Heart right ventricle (tissue), 16 donors: Measurements from ENCODE around the gene HOTAIR. TPM values are rescaled to one million over a fixed set of nuclear protein-coding genes. Genes with fewer than 3 reads are reported as not detected.

ENCODE experiments used
- ATAC-seq, 8 donors: fragments of 200-7000 bp; cut with Tn5 transposase; one replicate each; pipeline ENCODE4 v1.9.1; 2020; ENCODE audit warnings: mild to moderate bottlenecking in 8 of 8, moderate library complexity in 8 of 8, moderate number of reproducible peaks in 1 of 8
- DNase-seq, 2 donors: peaks; one replicate each; pipeline ENCODE4 v3.0.0-alpha.2; 2020
- H3K27ac ChIP-seq, 10 donors: fragments of 200-600 bp; sonication (generic) in 2 of 10; one replicate each; pipeline versions ENCODE4 v1.5.0 to v1.8.0; 2020 to 2022; ENCODE audit warnings: mild to moderate bottlenecking in 3 of 10
- H3K27me3 ChIP-seq, 7 donors: fragments of 200-600 bp; one replicate each; pipeline ENCODE4 v1.8.0; 2021 to 2022; ENCODE audit warnings: mild to moderate bottlenecking in 2 of 7
- H3K36me3 ChIP-seq, 9 donors: fragments of 200-600 bp; sonication (generic) in 1 of 9; one replicate each; pipeline versions ENCODE4 v1.5.0 to v1.8.0; 2020 to 2022; ENCODE audit warnings: mild to moderate bottlenecking in 2 of 9
- H3K4me1 ChIP-seq, 9 donors: fragments of 200-600 bp; sonication (generic) in 1 of 9; one replicate each; pipeline versions ENCODE4 v1.5.0 to v1.8.0; 2020 to 2022; ENCODE audit warnings: mild to moderate bottlenecking in 4 of 9
- H3K4me3 ChIP-seq, 10 donors: fragments of 200-600 bp; sonication (generic) in 2 of 10; one replicate each; pipeline versions ENCODE4 v1.5.0 to v1.8.0; 2020 to 2022; ENCODE audit warnings: mild to moderate bottlenecking in 7 of 10, moderate library complexity in 2 of 10
- H3K9me3 ChIP-seq, 11 donors: fragments of 200-600 bp in 10 of 11; sonication (generic) in 2 of 11; one replicate each; pipeline versions ENCODE4 v1.5.0 to v1.8.0; 2013 to 2022; ENCODE audit warnings: mild to moderate bottlenecking in 2 of 11, control low read depth in 1 of 11, moderate library complexity in 1 of 11
- WGBS, 2 donors: extraction: QIAGEN DNeasy Blood & Tissue Kit; methylation state at CpG; one replicate each; pipeline ENCODE4 v1.1.7; 2013; ENCODE audit warnings: inconsistent platforms in 1 of 2; 5-methylcytosine and 5-hydroxymethylcytosine counted together
- intact Hi-C, 10 donors: fragments of 100-400 bp; cut with DNase I; formaldehyde crosslinking; loops; one replicate each; pipeline versions ENCODE4 v1.11.1 to v1.14.2; 2022
- polyA plus RNA-seq, 2 donors: library from polyadenylated mRNA; stranded (reverse); fragments of 200-250 nt; gene quantifications; one replicate each; pipeline ENCODE4 v1.2.3, GENCODE V29; 2013
- total RNA-seq, 10 donors: library from RNA; stranded (reverse); fragmentation: NEBNext Ultra II Directional in 3 of 10; extraction: Animal tissue kit (Norgen Biotek cat#: 25700) in 3 of 10; gene quantifications; one replicate each; pipeline versions ENCODE4 v1.2.1 to v1.2.4, GENCODE V29; 2021 to 2023
- TF ChIP-seq, protein P1 (sequence below), 9 donors: fragments of 200-600 bp; sonication (generic) in 2 of 9; IDR thresholded peaks; one replicate each; pipeline versions ENCODE4 v1.5.0 to v1.8.0; 2021 to 2022; ENCODE audit warnings: antibody characterized with exemption in 9 of 9, mild to moderate bottlenecking in 5 of 9, moderate library complexity in 1 of 9
- donor health status: Arrhythmogenic right ventricular cardiomyopathy.
- donor health status: ischemic (EF 13 %, LVEDD 7.1; RV severe dilation, severe dysfunction).
- donor health status: healthy with polysubstance abuse.
- donor health status: DM: no; HTN: yes; CAD: no.
- donor health status: DM: no; HTN: no; CAD: no.
- donor health status: ischemic (EF 25% LVEDD 6.9; RV normal size, moderate dysfunction).
- donor health status: ischemic (EF 25% LVEDD 5.7; RV mildly dilated, moderate dysfunction).
- donor health status: healthy.
- donor health status: DM: yes; HTN: yes; CAD: no.
- donor health status: Ischemic cardiomyopathy.
- donor health status: ischemic (EF 35%, LVEDD 5.7; RV mildly dilated, moderate dysfunction).
- donor health status: nonischemic (EF 11% LVEDD 7.7; RV severe dilation, severe dysfunction).
- donor health status: DM: yes; HTN: yes; CAD: no.
- donor health status: PGD.
- donor health status: ischemic (EF 29% LVEDD 5.4; RV normal size, mild dysfunction).
- donor health status: nonischemic (EF 23%, LVEDD 6.1; RV moderate dilation, normal function).

Gene HOTAIR
- total and polyA plus RNA-seq, 12 donors = not detected

DNA sequence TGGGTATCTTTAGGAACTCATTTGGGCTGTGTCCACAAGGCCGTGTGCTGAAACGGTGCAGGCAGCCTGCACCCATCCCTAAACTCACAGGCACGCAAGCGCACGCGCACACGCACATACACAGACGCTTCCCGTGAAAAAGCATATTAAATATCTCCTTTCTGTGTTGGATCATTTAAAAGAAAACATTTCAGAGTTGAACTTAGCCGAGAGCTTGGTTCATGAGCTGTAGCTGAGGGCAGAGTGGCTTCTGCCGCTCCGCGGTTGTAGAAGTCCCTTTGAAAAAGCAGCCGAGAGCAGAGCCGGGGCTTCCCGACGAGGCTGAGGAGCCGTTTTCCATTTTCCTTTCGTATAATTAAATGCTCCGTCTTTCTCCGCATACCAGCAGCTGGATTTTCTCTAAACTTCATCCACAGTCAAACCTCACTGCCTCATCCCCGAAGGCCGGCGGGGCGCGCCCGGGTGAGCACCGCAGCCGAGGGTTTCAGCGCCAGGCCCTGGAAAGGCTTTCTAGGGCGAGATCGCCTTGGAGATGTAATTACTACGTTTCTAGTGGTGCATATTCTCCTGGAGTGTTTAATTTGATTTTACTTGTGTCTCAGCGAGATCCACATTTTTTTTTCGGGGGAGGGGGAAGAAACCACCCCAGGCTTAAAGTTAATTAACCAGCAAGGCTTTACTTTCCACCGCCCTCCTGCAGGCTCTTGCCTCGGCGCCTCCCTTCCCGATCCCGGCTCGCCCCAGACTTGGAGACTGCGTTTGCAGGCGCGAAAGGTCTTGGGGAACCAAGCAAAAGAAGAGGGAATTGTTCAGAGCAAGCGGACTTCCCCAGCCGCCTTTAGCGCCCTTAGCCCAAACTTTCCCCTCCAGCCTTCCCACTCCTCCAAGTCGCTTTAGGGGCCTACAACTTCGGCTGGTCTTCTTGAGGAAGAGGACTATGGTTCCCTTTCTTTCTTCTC is 39.1 kb downstream of the HOTAIR start:
- no peak for ATAC-seq
- no peak overlapping the region for H3K27ac ChIP-seq
- peak overlapping the region in 4 of 10 donors; percentile 5 to 32 (median 14) for H3K4me3 ChIP-seq
- no peaks in the 10 kb centered on the region for H3K36me3 ChIP-seq
- 3 to 5% methylated on average over 49 of the region's 49 CpGs for WGBS, 2 donors
- TF ChIP-seq, protein P1, sequence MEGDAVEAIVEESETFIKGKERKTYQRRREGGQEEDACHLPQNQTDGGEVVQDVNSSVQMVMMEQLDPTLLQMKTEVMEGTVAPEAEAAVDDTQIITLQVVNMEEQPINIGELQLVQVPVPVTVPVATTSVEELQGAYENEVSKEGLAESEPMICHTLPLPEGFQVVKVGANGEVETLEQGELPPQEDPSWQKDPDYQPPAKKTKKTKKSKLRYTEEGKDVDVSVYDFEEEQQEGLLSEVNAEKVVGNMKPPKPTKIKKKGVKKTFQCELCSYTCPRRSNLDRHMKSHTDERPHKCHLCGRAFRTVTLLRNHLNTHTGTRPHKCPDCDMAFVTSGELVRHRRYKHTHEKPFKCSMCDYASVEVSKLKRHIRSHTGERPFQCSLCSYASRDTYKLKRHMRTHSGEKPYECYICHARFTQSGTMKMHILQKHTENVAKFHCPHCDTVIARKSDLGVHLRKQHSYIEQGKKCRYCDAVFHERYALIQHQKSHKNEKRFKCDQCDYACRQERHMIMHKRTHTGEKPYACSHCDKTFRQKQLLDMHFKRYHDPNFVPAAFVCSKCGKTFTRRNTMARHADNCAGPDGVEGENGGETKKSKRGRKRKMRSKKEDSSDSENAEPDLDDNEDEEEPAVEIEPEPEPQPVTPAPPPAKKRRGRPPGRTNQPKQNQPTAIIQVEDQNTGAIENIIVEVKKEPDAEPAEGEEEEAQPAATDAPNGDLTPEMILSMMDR (IDR thresholded peaks at IDR 0.05) = no peak
- intact Hi-C loops = no loop called here
- DNase-seq = no peak
- peaks cover 0 to 14% (median 8%) of the 10 kb centered on the region in 9 donors for H3K4me1 ChIP-seq
- no peaks in the 10 kb centered on the region for H3K9me3 ChIP-seq
- peaks cover 37 to 100% (median 100%) of the 10 kb centered on the region in 7 donors for H3K27me3 ChIP-seq

- TF ChIP-seq, protein P1 (IDR thresholded peaks at IDR 0.05) = no peak
- 41 to 43% methylated on average over 4 of the region's 4 CpGs for WGBS, 2 donors
- no peak overlapping the region for H3K27ac ChIP-seq
- peaks cover 0 to 12% (median 4%) of the 10 kb centered on the region in 9 donors for H3K4me1 ChIP-seq
- intact Hi-C loops = no loop called here
- peaks cover 18 to 100% (median 100%) of the 10 kb centered on the region in 7 donors for H3K27me3 ChIP-seq
- no peak for DNase-seq
- no peak overlapping the region for H3K4me3 ChIP-seq
- ATAC-seq = no peak
- no peaks in the 10 kb centered on the region for H3K36me3 ChIP-seq
- no peaks in the 10 kb centered on the region for H3K9me3 ChIP-seq
Observed at GRCh38 chr12:53932915-53933314, 41.8 kb downstream of the HOTAIR start.

GRCh38 chr12:53931844-53932581 is 42.7 kb downstream of the HOTAIR start:
- ATAC-seq = no peak
- TF ChIP-seq, protein P1 (IDR thresholded peaks at IDR 0.05) = no peak
- WGBS, 2 donors = 29 to 34% methylated on average over 4 of the region's 4 CpGs
- H3K36me3 ChIP-seq = no peaks in the 10 kb centered on the region
- no peak overlapping the region for H3K4me3 ChIP-seq
- no peak for DNase-seq
- intact Hi-C loops = no loop called here
- H3K27me3 ChIP-seq = peaks cover 19 to 100% (median 100%) of the 10 kb centered on the region in 7 donors
- no peak overlapping the region for H3K27ac ChIP-seq
- H3K9me3 ChIP-seq = no peaks in the 10 kb centered on the region
- H3K4me1 ChIP-seq = peaks cover 0 to 13% (median 6%) of the 10 kb centered on the region in 9 donors

- intact Hi-C loops = no loop called here
- no peak for ATAC-seq
- WGBS, 2 donors = 4 to 5% methylated on average over 30 of the region's 30 CpGs
- H3K27ac ChIP-seq = no peak overlapping the region
- H3K4me1 ChIP-seq = peaks cover 0 to 10% (median 6%) of the 10 kb centered on the region in 9 donors
- DNase-seq = no peak
- TF ChIP-seq, protein P1 (IDR thresholded peaks at IDR 0.05) = no peak
- H3K36me3 ChIP-seq = no peaks in the 10 kb centered on the region
- H3K27me3 ChIP-seq = peaks cover 19 to 100% (median 100%) of the 10 kb centered on the region in 7 donors
- no peak overlapping the region for H3K4me3 ChIP-seq
- H3K9me3 ChIP-seq = no peaks in the 10 kb centered on the region
Observed at GRCh38 chr12:53930591-53931255, 44.0 kb downstream of the HOTAIR start.
